ENCODE results near the gene UBTD1.

UBTD1 gene

DNA sequence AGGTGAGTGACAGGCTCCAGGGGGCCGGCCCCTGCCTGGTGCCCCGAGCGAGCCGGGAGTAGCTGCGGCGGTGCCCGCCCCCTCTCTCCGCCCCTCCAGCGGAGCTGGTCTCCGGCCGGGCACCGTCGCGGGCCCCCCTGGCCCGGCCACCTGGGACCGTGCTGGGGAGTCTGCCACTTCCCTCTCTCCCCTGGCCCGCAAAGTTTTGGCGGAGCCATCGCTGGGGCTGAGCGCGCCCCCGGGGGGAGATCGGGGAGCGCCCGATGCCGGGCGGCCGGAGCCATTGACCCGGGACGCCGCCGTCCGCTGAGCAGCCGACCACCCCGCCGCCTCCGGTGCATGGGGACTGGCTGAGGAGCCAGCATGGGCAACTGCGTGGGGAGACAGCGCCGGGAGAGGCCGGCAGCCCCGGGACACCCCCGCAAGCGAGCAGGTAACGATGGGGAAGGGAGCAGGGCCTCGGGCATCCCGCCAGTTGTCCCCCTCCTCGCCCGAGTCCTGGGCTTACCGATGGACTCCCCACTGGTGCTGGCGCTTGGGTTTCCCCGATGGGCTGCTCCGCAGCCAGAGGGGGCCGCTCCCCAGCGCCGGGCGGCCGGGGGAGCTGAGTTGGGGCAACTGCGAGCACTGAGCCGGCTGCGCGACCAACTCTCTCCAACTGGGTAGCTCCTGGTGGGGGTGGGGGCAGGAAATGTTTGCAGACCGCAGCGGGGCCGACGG lies at the start of gene UBTD1:
Gene UBTD1 (plus strand): TSS at position 84 of the 720 bp plus-strand sequence. CDS start 280 bp downstream, at position 364.
- Histone ChIP-seq H3K9ac (ENCODE audit: insufficient read length, low read depth) (peak within 1 kb of the TSS; percentile 94), H3K36me3 (ENCODE audit: insufficient read depth, insufficient read length, low read length) (peaks cover 9% of the 10 kb centered on the region), H3K9me3 (ENCODE audit: insufficient read depth, low read length) (no peaks in the 10 kb centered on the region), H3K27me3 (ENCODE audit: insufficient read depth, insufficient read length) (peaks cover 28% of the 10 kb centered on the region), H3K4me3 (ENCODE audit: insufficient read length, low read depth) (peak within 1 kb of the TSS; percentile 93), H3K4me1 (ENCODE audit: insufficient read depth, insufficient read length) (peaks cover 5% of the 10 kb centered on the region)
- TF ChIP-seq ZNF274 (IDR thresholded peaks at IDR 0.05; ENCODE audit: low read depth, low read length), result no peak
- no peak for TF ChIP-seq YY1 (IDR thresholded peaks at IDR 0.05; ENCODE audit: insufficient read depth, insufficient read length)
- no peak for TF ChIP-seq SUZ12 (IDR thresholded peaks at IDR 0.05; ENCODE audit: extremely low read depth, insufficient read depth, insufficient read length)
- DNase-seq (ENCODE audit: low read depth, low spot score), result no peak

DNA sequence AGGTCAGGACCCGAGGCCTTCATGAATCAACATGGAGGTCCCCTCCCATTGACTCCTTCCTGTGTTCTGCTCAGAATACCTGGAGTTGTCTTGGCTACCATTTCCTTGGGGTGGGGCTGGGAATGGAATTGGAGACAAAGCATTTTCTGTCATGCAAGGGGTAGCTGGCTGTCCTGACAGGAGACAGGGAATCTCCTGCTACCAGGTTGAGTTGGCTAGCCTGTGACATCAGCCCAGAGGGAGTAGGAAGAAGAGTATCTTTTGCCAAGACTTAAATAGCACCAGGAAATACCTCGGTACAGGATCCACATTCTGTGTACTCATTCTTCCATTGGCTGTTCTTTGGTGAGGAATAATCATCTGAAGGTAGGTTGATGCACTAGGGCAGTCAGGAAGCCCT lies 47.9 kb upstream of the UBTD1 start:
- Histone ChIP-seq H3K9ac (ENCODE audit: insufficient read length, low read depth) (no peak overlapping the region), H3K36me3 (ENCODE audit: insufficient read depth, insufficient read length, low read length) (peaks cover 70% of the 10 kb centered on the region), H3K4me1 (ENCODE audit: insufficient read depth, insufficient read length) (peaks cover 3% of the 10 kb centered on the region), H3K27me3 (ENCODE audit: insufficient read depth, insufficient read length) (no peaks in the 10 kb centered on the region), H3K4me3 (ENCODE audit: insufficient read length, low read depth) (no peak overlapping the region), H3K9me3 (ENCODE audit: insufficient read depth, low read length) (no peaks in the 10 kb centered on the region)
- TF ChIP-seq SUZ12 (IDR thresholded peaks at IDR 0.05; ENCODE audit: extremely low read depth, insufficient read depth, insufficient read length) (no peak), YY1 (IDR thresholded peaks at IDR 0.05; ENCODE audit: insufficient read depth, insufficient read length) (no peak), ZNF274 (IDR thresholded peaks at IDR 0.05; ENCODE audit: low read depth, low read length) (no peak)
- no peak for DNase-seq (ENCODE audit: low read depth, low spot score)

DNA sequence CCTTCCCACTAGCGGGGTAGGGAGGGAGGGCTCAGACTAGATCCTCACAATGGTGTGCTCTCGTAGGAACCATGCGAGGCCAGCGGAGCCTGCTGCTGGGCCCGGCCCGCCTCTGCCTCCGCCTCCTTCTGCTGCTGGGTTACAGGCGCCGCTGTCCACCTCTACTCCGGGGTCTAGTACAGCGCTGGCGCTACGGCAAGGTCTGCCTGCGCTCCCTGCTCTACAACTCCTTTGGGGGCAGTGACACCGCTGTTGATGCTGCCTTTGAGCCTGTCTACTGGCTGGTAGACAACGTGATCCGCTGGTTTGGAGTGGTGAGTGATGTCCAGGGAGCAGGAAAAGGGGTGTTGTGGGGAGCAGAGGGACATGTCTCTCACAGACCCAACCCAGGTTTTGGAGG lies 47.1 kb upstream of the UBTD1 start:
- no peak for DNase-seq (ENCODE audit: low read depth, low spot score)
- Histone ChIP-seq H3K27me3 (ENCODE audit: insufficient read depth, insufficient read length) (no peaks in the 10 kb centered on the region), H3K36me3 (ENCODE audit: insufficient read depth, insufficient read length, low read length) (peaks cover 78% of the 10 kb centered on the region), H3K4me3 (ENCODE audit: insufficient read length, low read depth) (no peak overlapping the region), H3K9ac (ENCODE audit: insufficient read length, low read depth) (no peak overlapping the region), H3K4me1 (ENCODE audit: insufficient read depth, insufficient read length) (peaks cover 3% of the 10 kb centered on the region), H3K9me3 (ENCODE audit: insufficient read depth, low read length) (no peaks in the 10 kb centered on the region)
- TF ChIP-seq ZNF274 (IDR thresholded peaks at IDR 0.05; ENCODE audit: low read depth, low read length) (no peak), YY1 (IDR thresholded peaks at IDR 0.05; ENCODE audit: insufficient read depth, insufficient read length) (no peak), SUZ12 (IDR thresholded peaks at IDR 0.05; ENCODE audit: extremely low read depth, insufficient read depth, insufficient read length) (no peak)

DNA sequence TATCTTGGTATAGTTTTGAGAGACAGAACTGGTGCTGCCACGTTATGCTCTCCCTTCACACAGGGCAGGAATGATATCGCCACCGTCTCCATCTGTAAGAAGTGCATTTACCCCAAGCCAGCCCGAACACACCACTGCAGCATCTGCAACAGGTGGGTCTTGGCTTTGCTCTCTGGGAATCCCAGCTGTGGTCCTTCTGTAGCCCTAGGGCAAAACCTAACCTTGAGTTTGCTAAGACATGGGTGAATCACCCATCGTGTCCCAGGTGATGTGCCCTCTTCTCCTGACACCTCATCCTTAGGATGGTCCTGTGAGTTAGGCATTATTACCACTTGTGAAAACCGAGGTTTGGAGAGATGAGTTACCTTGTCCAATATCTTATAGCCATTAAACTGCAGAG lies 46.4 kb upstream of the UBTD1 start:
- H3K9ac ChIP-seq (ENCODE audit: insufficient read length, low read depth), result no peak overlapping the region
- H3K27me3 ChIP-seq (ENCODE audit: insufficient read depth, insufficient read length), result no peaks in the 10 kb centered on the region
- peaks cover 3% of the 10 kb centered on the region for H3K4me1 ChIP-seq (ENCODE audit: insufficient read depth, insufficient read length)
- H3K4me3 ChIP-seq (ENCODE audit: insufficient read length, low read depth), result no peak overlapping the region
- H3K36me3 ChIP-seq (ENCODE audit: insufficient read depth, insufficient read length, low read length), result peaks cover 80% of the 10 kb centered on the region
- DNase-seq (ENCODE audit: low read depth, low spot score), result no peak
- H3K9me3 ChIP-seq (ENCODE audit: insufficient read depth, low read length), result no peaks in the 10 kb centered on the region
- no peak for TF ChIP-seq SUZ12 (IDR thresholded peaks at IDR 0.05; ENCODE audit: extremely low read depth, insufficient read depth, insufficient read length)
- TF ChIP-seq YY1 (IDR thresholded peaks at IDR 0.05; ENCODE audit: insufficient read depth, insufficient read length), result no peak
- TF ChIP-seq ZNF274 (IDR thresholded peaks at IDR 0.05; ENCODE audit: low read depth, low read length), result no peak

GRCh38 chr10:97454330-97455036 lies 44.2 kb upstream of the UBTD1 start:
- H3K4me1 ChIP-seq (ENCODE audit: insufficient read depth, insufficient read length), result peaks cover 3% of the 10 kb centered on the region
- no peak overlapping the region for H3K9ac ChIP-seq (ENCODE audit: insufficient read length, low read depth)
- H3K36me3 ChIP-seq (ENCODE audit: insufficient read depth, insufficient read length, low read length), result peaks cover 88% of the 10 kb centered on the region
- H3K4me3 ChIP-seq (ENCODE audit: insufficient read length, low read depth), result no peak overlapping the region
- H3K9me3 ChIP-seq (ENCODE audit: insufficient read depth, low read length), result no peaks in the 10 kb centered on the region
- TF ChIP-seq SUZ12 (IDR thresholded peaks at IDR 0.05; ENCODE audit: extremely low read depth, insufficient read depth, insufficient read length) (no peak), ZNF274 (IDR thresholded peaks at IDR 0.05; ENCODE audit: low read depth, low read length) (no peak), YY1 (IDR thresholded peaks at IDR 0.05; ENCODE audit: insufficient read depth, insufficient read length) (no peak)
- no peaks in the 10 kb centered on the region for H3K27me3 ChIP-seq (ENCODE audit: insufficient read depth, insufficient read length)
- DNase-seq (ENCODE audit: low read depth, low spot score), result no peak

DNA sequence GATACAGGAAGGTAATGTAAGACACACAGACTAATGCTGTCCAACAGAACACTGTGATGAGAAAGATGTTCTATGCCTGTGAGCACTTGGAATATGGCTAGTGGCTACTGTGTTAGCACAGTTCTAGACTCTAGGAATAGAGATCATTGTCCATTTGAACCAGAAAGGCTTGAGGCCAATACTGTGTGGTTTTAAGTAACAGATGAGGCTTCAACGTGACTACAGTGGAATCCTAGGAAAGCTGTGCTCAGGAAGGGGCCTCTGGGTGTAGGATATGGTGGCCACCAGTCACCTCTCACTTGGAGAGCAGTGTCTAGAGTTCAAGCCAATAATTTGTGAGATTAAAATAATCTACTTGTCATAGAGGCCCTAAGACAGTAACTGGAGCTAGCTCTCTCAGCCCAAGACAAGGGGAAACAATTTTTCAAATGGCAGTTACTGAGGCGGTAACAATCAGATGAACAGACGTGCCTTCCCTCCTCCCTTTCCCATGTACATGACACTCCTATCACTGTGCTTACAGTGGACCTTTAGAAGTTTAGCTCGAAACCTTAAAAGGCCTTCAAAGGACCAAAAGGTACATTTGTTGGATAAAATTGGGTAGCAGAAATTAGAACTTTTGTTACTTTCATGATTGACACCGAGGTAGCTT lies 42.6 kb upstream of the UBTD1 start:
- Histone ChIP-seq H3K4me3 (ENCODE audit: insufficient read length, low read depth) (no peak overlapping the region), H3K36me3 (ENCODE audit: insufficient read depth, insufficient read length, low read length) (peaks cover 95% of the 10 kb centered on the region), H3K9me3 (ENCODE audit: insufficient read depth, low read length) (no peaks in the 10 kb centered on the region), H3K27me3 (ENCODE audit: insufficient read depth, insufficient read length) (no peaks in the 10 kb centered on the region), H3K9ac (ENCODE audit: insufficient read length, low read depth) (no peak overlapping the region), H3K4me1 (ENCODE audit: insufficient read depth, insufficient read length) (peaks cover 3% of the 10 kb centered on the region)
- no peak for TF ChIP-seq SUZ12 (IDR thresholded peaks at IDR 0.05; ENCODE audit: extremely low read depth, insufficient read depth, insufficient read length)
- TF ChIP-seq YY1 (IDR thresholded peaks at IDR 0.05; ENCODE audit: insufficient read depth, insufficient read length), result no peak
- TF ChIP-seq ZNF274 (IDR thresholded peaks at IDR 0.05; ENCODE audit: low read depth, low read length), result no peak
- DNase-seq (ENCODE audit: low read depth, low spot score), result no peak

DNA sequence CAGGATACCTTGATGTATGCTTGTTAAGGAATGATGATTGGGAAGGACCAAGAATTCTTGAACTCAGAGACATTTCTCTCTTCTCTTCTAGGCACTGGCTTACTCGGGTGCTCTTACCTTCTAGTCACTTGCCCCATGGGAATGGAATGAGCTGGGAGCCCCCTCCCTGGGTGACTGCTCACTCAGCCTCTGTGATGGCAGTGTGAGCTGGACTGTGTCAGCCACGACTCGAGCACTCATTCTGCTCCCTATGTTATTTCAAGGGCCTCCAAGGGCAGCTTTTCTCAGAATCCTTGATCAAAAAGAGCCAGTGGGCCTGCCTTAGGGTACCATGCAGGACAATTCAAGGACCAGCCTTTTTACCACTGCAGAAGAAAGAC lies 42.0 kb upstream of the UBTD1 start:
- peaks cover 95% of the 10 kb centered on the region for H3K36me3 ChIP-seq (ENCODE audit: insufficient read depth, insufficient read length, low read length)
- no peak overlapping the region for H3K4me3 ChIP-seq (ENCODE audit: insufficient read length, low read depth)
- peaks cover 3% of the 10 kb centered on the region for H3K4me1 ChIP-seq (ENCODE audit: insufficient read depth, insufficient read length)
- H3K9me3 ChIP-seq (ENCODE audit: insufficient read depth, low read length), result no peaks in the 10 kb centered on the region
- H3K9ac ChIP-seq (ENCODE audit: insufficient read length, low read depth), result no peak overlapping the region
- no peaks in the 10 kb centered on the region for H3K27me3 ChIP-seq (ENCODE audit: insufficient read depth, insufficient read length)
- no peak for DNase-seq (ENCODE audit: low read depth, low spot score)
- no peak for TF ChIP-seq SUZ12 (IDR thresholded peaks at IDR 0.05; ENCODE audit: extremely low read depth, insufficient read depth, insufficient read length)
- TF ChIP-seq ZNF274 (IDR thresholded peaks at IDR 0.05; ENCODE audit: low read depth, low read length), result no peak
- no peak for TF ChIP-seq YY1 (IDR thresholded peaks at IDR 0.05; ENCODE audit: insufficient read depth, insufficient read length)
